HepG2 (cell line): ENCODE data around the gene JAK1. TPM values are rescaled to one million over a fixed set of nuclear protein-coding genes. Genes with fewer than 3 reads are reported as not detected.
A peak's percentile ranks its signal among the peaks of the same experiment; 100 is the strongest.

Experiments
- ATF1 ChIP-seq: IDR thresholded peaks from 2 replicates; pipeline ENCODE4 v1.6.1; 2016; ENCODE audit warnings: mild to moderate bottlenecking, control low read depth
- EZH2 ChIP-seq: conservative IDR thresholded peaks from 2 replicates; pipeline ENCODE4 v1.6.1; 2012; ENCODE audit warnings: mild to moderate bottlenecking, low read depth, low read length, moderate library complexity
- HNRNPUL1 ChIP-seq: fragments of 200-400 bp; formaldehyde crosslinking; IDR thresholded peaks from 2 replicates; pipeline ENCODE4 v1.6.1; 2017; ENCODE audit warnings: low read depth, mild to moderate bottlenecking, low read length, moderate library complexity
- PRPF4 ChIP-seq: fragments of 200-400 bp; formaldehyde crosslinking; IDR thresholded peaks from 2 replicates; pipeline ENCODE4 v1.6.1; 2016; ENCODE audit warnings: low read length, low read depth; ENCODE audit not compliant: poor library complexity, severe bottlenecking
- SP1 ChIP-seq, 2 experiments: fragments of 450-650 bp in 1 of 2; sonication (generic) in 1 of 2; formaldehyde crosslinking in 1 of 2; IDR thresholded peaks; 2 replicates each; pipeline versions ENCODE4 v1.4.0 to v1.6.1; 2016 to 2020; ENCODE audit warnings: missing genetic modification reagents in 1 of 2
- SRSF4 ChIP-seq: fragments of 200-400 bp; formaldehyde crosslinking; IDR thresholded peaks from one replicate; pipeline ENCODE4 v1.6.1; 2018; ENCODE audit warnings: mild to moderate bottlenecking, low read depth, low read length, moderate library complexity; ENCODE audit not compliant: poor library complexity, severe bottlenecking
- TRIM24 ChIP-seq: sonication (generic); formaldehyde crosslinking; IDR thresholded peaks from 2 replicates; pipeline ENCODE4 v1.8.0; 2022; ENCODE audit warnings: mild to moderate bottlenecking, missing genetic modification reagents
- ZEB1 ChIP-seq: IDR thresholded peaks from 2 replicates; pipeline ENCODE4 v1.6.1; 2012; ENCODE audit warnings: mild to moderate bottlenecking, low read depth, inconsistent platforms; ENCODE audit not compliant: insufficient replicate concordance
- ZNF614 ChIP-seq: IDR thresholded peaks from 2 replicates; pipeline ENCODE4 v1.6.1; 2018; ENCODE audit warnings: missing biosample characterization, missing genetic modification reagents, inconsistent platforms, borderline replicate concordance
- polyA plus RNA-seq, 8 experiments: library from polyadenylated mRNA; depleted of rRNA in 3 of 8; stranded (reverse) in 7 of 8; unstranded in 1 of 8; fragments of >200 nt; fragmentation: Illumina TruSeq in 4 of 8; extraction: Trizol in 4 of 8; gene quantifications; 2 replicates each; pipeline versions ENCODE4 v1.2.1 to v1.2.3, GENCODE V29; 2011 to 2016; ENCODE audit warnings: low read depth in 4 of 8, missing spikeins in 1 of 8, mixed read lengths in 1 of 8; ENCODE audit not compliant: insufficient read depth in 1 of 8
- total RNA-seq, 5 experiments: library from RNA; depleted of rRNA; stranded (reverse); fragments of >200 nt; fragmentation: Illumina TruSeq; extraction: Trizol; gene quantifications; 2 replicates each; pipeline ENCODE4 v1.2.3, GENCODE V29; 2016; ENCODE audit warnings: low read depth in 1 of 5
- TF ChIP-seq, protein P1 (sequence below): sonication (generic); formaldehyde crosslinking; IDR thresholded peaks from 2 replicates; pipeline ENCODE4 v1.4.0; 2020; ENCODE audit warnings: mild to moderate bottlenecking, missing genetic modification reagents
- TF ChIP-seq, protein P2 (sequence below): sonication (generic); formaldehyde crosslinking; IDR thresholded peaks from 2 replicates; pipeline ENCODE4 v1.4.0; 2020; ENCODE audit warnings: missing genetic modification reagents, mild to moderate bottlenecking, borderline replicate concordance
- TF ChIP-seq, protein P3 (sequence below): sonication (generic); formaldehyde crosslinking; IDR thresholded peaks from 2 replicates; pipeline ENCODE4 v1.9.0; 2021; ENCODE audit warnings: missing genetic modification reagents, mild to moderate bottlenecking, borderline replicate concordance
- TF ChIP-seq, protein P4 (sequence below): sonication (generic); formaldehyde crosslinking; conservative IDR thresholded peaks from 2 replicates; pipeline ENCODE4 v1.4.0; 2020; ENCODE audit warnings: mild to moderate bottlenecking, missing genetic modification reagents, moderate library complexity
- TF ChIP-seq, protein P5 (sequence below): sonication (generic); formaldehyde crosslinking; IDR thresholded peaks from 2 replicates; pipeline ENCODE4 v1.5.0; 2020; ENCODE audit warnings: missing genetic modification reagents, mild to moderate bottlenecking, borderline replicate concordance

Gene JAK1
- total and polyA plus RNA-seq, 2 of the 13 experiments (the other 11 are each of a cell fraction or from before 2014, with no cell fraction given), result 23.9 to 42.4 TPM

DNA sequence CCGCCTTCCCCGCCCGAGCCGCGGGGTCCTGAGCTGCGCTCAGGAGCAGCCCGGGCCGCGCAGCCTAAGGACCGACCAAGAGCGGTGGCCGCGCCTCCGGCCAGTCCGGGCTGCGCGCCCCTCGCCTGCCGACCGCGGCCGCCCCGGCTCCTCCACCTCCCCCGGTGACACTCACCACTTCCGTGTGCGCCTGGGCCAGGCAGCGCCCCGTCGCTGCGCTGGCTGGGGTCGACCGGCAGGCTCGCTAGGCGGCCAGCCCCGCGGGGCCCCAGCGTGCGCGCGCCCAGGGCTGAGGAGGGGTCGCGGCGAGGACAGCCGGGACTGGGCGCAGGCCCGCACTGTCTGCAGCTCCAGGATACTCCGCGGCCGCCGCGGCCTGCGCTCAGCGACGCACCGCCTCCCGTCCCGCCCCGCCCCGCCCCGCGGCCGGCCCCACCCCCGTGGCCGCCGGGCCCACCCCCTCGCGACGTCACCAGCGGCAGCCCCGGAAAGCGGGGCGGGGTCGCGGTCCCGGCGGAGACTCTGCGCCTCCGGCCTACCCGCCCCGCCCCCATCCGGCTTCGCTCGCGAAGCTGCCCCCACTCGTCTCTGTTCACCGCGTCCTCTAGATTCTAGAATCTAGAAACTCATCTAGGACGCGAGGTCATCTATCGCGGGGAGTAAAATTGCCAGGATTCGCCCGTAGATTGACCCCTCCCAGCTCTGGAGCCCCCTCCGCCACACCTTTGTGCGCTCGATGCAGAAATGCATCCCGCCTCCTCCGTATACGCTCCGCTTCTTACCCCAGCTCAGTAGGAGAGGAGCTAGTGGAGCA lies at the start of gene JAK1 (continued):
- TF ChIP-seq, protein P1, sequence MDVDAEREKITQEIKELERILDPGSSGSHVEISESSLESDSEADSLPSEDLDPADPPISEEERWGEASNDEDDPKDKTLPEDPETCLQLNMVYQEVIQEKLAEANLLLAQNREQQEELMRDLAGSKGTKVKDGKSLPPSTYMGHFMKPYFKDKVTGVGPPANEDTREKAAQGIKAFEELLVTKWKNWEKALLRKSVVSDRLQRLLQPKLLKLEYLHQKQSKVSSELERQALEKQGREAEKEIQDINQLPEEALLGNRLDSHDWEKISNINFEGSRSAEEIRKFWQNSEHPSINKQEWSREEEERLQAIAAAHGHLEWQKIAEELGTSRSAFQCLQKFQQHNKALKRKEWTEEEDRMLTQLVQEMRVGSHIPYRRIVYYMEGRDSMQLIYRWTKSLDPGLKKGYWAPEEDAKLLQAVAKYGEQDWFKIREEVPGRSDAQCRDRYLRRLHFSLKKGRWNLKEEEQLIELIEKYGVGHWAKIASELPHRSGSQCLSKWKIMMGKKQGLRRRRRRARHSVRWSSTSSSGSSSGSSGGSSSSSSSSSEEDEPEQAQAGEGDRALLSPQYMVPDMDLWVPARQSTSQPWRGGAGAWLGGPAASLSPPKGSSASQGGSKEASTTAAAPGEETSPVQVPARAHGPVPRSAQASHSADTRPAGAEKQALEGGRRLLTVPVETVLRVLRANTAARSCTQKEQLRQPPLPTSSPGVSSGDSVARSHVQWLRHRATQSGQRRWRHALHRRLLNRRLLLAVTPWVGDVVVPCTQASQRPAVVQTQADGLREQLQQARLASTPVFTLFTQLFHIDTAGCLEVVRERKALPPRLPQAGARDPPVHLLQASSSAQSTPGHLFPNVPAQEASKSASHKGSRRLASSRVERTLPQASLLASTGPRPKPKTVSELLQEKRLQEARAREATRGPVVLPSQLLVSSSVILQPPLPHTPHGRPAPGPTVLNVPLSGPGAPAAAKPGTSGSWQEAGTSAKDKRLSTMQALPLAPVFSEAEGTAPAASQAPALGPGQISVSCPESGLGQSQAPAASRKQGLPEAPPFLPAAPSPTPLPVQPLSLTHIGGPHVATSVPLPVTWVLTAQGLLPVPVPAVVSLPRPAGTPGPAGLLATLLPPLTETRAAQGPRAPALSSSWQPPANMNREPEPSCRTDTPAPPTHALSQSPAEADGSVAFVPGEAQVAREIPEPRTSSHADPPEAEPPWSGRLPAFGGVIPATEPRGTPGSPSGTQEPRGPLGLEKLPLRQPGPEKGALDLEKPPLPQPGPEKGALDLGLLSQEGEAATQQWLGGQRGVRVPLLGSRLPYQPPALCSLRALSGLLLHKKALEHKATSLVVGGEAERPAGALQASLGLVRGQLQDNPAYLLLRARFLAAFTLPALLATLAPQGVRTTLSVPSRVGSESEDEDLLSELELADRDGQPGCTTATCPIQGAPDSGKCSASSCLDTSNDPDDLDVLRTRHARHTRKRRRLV (CRISPR knock-in tag), result no peak
- TF ChIP-seq ATF1 (CRISPR knock-in tag), result no peak
- TF ChIP-seq ZNF614 (CRISPR knock-in tag), result no peak
- no peak for TF ChIP-seq EZH2
- no peak for TF ChIP-seq HNRNPUL1
- TF ChIP-seq, protein P2, sequence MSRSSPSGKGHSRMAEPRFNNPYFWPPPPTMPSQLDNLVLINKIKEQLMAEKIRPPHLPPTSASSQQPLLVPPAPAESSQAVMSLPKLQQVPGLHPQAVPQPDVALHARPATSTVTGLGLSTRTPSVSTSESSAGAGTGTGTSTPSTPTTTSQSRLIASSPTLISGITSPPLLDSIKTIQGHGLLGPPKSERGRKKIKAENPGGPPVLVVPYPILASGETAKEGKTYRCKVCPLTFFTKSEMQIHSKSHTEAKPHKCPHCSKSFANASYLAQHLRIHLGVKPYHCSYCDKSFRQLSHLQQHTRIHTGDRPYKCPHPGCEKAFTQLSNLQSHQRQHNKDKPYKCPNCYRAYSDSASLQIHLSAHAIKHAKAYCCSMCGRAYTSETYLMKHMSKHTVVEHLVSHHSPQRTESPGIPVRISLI (CRISPR knock-in tag), result no peak
- TF ChIP-seq SP1 (IDR thresholded peaks at IDR 0.05), result no peak
- TF ChIP-seq SP1 (CRISPR knock-in tag; IDR thresholded peaks at IDR 0.05), result no peak; the same call in 1 of the 2 replicates
- no peak for TF ChIP-seq TRIM24
- TF ChIP-seq, protein P3, sequence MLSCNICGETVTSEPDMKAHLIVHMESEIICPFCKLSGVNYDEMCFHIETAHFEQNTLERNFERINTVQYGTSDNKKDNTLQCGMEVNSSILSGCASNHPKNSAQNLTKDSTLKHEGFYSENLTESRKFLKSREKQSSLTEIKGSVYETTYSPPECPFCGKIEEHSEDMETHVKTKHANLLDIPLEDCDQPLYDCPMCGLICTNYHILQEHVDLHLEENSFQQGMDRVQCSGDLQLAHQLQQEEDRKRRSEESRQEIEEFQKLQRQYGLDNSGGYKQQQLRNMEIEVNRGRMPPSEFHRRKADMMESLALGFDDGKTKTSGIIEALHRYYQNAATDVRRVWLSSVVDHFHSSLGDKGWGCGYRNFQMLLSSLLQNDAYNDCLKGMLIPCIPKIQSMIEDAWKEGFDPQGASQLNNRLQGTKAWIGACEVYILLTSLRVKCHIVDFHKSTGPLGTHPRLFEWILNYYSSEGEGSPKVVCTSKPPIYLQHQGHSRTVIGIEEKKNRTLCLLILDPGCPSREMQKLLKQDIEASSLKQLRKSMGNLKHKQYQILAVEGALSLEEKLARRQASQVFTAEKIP (CRISPR knock-in tag), result no peak
- no peak for TF ChIP-seq SRSF4
- TF ChIP-seq ZEB1, result no peak
- TF ChIP-seq, protein P4, sequence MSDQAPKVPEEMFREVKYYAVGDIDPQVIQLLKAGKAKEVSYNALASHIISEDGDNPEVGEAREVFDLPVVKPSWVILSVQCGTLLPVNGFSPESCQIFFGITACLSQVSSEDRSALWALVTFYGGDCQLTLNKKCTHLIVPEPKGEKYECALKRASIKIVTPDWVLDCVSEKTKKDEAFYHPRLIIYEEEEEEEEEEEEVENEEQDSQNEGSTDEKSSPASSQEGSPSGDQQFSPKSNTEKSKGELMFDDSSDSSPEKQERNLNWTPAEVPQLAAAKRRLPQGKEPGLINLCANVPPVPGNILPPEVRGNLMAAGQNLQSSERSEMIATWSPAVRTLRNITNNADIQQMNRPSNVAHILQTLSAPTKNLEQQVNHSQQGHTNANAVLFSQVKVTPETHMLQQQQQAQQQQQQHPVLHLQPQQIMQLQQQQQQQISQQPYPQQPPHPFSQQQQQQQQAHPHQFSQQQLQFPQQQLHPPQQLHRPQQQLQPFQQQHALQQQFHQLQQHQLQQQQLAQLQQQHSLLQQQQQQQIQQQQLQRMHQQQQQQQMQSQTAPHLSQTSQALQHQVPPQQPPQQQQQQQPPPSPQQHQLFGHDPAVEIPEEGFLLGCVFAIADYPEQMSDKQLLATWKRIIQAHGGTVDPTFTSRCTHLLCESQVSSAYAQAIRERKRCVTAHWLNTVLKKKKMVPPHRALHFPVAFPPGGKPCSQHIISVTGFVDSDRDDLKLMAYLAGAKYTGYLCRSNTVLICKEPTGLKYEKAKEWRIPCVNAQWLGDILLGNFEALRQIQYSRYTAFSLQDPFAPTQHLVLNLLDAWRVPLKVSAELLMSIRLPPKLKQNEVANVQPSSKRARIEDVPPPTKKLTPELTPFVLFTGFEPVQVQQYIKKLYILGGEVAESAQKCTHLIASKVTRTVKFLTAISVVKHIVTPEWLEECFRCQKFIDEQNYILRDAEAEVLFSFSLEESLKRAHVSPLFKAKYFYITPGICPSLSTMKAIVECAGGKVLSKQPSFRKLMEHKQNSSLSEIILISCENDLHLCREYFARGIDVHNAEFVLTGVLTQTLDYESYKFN (CRISPR knock-in tag), result 0 out of 2 replicates have a peak, but pooled peaks have one; percentile 26
- TF ChIP-seq, protein P5, sequence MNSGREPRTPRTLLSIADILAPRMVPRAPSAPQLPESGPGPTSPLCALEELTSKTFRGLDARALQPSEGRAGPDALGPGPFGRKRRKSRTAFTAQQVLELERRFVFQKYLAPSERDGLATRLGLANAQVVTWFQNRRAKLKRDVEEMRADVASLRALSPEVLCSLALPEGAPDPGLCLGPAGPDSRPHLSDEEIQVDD (CRISPR knock-in tag), result no peak
- TF ChIP-seq PRPF4, result no peak
